ENCODE data around the gene CRY2. TPM values are rescaled to one million over a fixed set of nuclear protein-coding genes. Genes with fewer than 3 reads are reported as not detected.

The CRY2 gene
- polyA plus RNA-seq, 1 of the 3 experiments (the other 2 are of a cell fraction) = 6.7 TPM

DNA sequence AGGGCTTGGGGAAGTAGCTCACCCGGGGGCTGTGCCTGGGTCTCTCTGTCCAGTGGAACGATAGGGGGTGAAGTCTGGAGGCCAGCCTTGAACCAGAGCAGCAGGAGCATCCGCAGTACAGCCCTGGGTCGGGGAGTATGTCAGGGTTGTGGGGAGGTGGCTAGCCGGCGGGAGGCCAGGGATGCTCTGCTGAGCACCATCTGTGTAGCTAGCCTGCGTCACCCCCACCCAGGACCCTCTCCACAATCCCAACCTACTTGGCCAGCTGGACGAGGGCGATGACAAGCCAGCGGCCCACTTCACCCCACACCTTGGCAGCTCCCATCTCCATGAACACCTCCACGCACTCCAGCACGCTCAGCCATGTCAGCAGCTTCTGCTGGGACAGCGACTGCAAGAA lies 68.2 kb downstream of the CRY2 start:
- Histone ChIP-seq H3K9me2 (no peaks in the 10 kb centered on the region), H3K27me3 (ENCODE audit: insufficient read depth) (no peaks in the 10 kb centered on the region), H3K27ac (ENCODE audit: low read depth in 2 of 2, low read length in 1 of 2) (no peak overlapping the region), H3F3A (replicated peaks; ENCODE audit: insufficient read depth) (peaks cover 4% of the 10 kb centered on the region), H3K4me3 (ENCODE audit: low read depth in 2 of 2, low read length in 1 of 2) (no peak overlapping the region), H4K20me1 (ENCODE audit: insufficient read depth) (no peaks in the 10 kb centered on the region), H3K36me3 (replicated peaks in 1 of 2; ENCODE audit: control insufficient read depth in 1 of 2, insufficient read depth in 2 of 2, low read length in 1 of 2) (peaks cover 0 to 34% of the 10 kb centered on the region in 2 experiments), H3K9ac (no peak overlapping the region), H3K79me2 (ENCODE audit: insufficient read depth) (peaks cover 19% of the 10 kb centered on the region), H2AFZ (ENCODE audit: low read depth) (no peak overlapping the region), H3K9me3 (no peaks in the 10 kb centered on the region), H3K4me1 (ENCODE audit: control insufficient read depth in 1 of 2, insufficient read depth in 2 of 2, low read depth in 1 of 2, low read length in 1 of 2) (peaks cover 7 to 17% of the 10 kb centered on the region in 2 experiments; a peak in 3 of 4 replicates), H3K4me2 (no peak overlapping the region)
- DNase-seq = no peak
- 83% methylated on average over 12 of the region's 13 CpGs for WGBS (ENCODE audit: low lambda C conversion rate)
- TF ChIP-seq TAF1 (IDR thresholded peaks at IDR 0.05; ENCODE audit: borderline replicate concordance, low read depth, low read length) (no peak), MEF2A (IDR thresholded peaks at IDR 0.05; ENCODE audit: borderline replicate concordance, low read depth) (no peak), POLR2AphosphoS5 (IDR thresholded peaks at IDR 0.05; ENCODE audit: low read depth, low read length) (no peak), RAD21 (IDR thresholded peaks at IDR 0.05; ENCODE audit: low read length) (no peak), RXRA (IDR thresholded peaks at IDR 0.05; ENCODE audit: borderline replicate concordance, low read depth) (no peak), SMC3 (IDR thresholded peaks at IDR 0.05; ENCODE audit: low read depth, low read length) (no peak), ELF1 (IDR thresholded peaks at IDR 0.05) (no peak), FOXM1 (IDR thresholded peaks at IDR 0.05; ENCODE audit: low read depth) (no peak), CHD2 (IDR thresholded peaks at IDR 0.05; ENCODE audit: low read length, partially characterized antibody) (no peak), GABPA (IDR thresholded peaks at IDR 0.05; ENCODE audit: low read depth) (no peak), TEAD4 (IDR thresholded peaks at IDR 0.05; ENCODE audit: borderline replicate concordance, insufficient read depth) (no peak), TCF12 (IDR thresholded peaks at IDR 0.05) (no peak)
- TF ChIP-seq, protein P1, sequence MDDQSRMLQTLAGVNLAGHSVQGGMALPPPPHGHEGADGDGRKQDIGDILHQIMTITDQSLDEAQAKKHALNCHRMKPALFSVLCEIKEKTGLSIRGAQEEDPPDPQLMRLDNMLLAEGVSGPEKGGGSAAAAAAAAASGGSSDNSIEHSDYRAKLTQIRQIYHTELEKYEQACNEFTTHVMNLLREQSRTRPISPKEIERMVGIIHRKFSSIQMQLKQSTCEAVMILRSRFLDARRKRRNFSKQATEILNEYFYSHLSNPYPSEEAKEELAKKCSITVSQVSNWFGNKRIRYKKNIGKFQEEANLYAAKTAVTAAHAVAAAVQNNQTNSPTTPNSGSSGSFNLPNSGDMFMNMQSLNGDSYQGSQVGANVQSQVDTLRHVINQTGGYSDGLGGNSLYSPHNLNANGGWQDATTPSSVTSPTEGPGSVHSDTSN (IDR thresholded peaks at IDR 0.05) = no peak
- TF ChIP-seq, protein P2, sequence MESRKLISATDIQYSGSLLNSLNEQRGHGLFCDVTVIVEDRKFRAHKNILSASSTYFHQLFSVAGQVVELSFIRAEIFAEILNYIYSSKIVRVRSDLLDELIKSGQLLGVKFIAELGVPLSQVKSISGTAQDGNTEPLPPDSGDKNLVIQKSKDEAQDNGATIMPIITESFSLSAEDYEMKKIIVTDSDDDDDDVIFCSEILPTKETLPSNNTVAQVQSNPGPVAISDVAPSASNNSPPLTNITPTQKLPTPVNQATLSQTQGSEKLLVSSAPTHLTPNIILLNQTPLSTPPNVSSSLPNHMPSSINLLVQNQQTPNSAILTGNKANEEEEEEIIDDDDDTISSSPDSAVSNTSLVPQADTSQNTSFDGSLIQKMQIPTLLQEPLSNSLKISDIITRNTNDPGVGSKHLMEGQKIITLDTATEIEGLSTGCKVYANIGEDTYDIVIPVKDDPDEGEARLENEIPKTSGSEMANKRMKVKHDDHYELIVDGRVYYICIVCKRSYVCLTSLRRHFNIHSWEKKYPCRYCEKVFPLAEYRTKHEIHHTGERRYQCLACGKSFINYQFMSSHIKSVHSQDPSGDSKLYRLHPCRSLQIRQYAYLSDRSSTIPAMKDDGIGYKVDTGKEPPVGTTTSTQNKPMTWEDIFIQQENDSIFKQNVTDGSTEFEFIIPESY (IDR thresholded peaks at IDR 0.05; ENCODE audit: borderline replicate concordance, low read depth) = no peak
- TF ChIP-seq, protein P3, sequence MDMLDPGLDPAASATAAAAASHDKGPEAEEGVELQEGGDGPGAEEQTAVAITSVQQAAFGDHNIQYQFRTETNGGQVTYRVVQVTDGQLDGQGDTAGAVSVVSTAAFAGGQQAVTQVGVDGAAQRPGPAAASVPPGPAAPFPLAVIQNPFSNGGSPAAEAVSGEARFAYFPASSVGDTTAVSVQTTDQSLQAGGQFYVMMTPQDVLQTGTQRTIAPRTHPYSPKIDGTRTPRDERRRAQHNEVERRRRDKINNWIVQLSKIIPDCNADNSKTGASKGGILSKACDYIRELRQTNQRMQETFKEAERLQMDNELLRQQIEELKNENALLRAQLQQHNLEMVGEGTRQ (IDR thresholded peaks at IDR 0.05; ENCODE audit: borderline replicate concordance, low read depth, low read length) = no peak
- ChIA-PET CTCF (interaction anchor here (1.0 to 1.5 kb wide), 3 partner anchors 35 to 72 kb away, joined by 4 to 6 read pairs (median 4); no protein-coding TSS in a partner anchor), POLR2A (no interaction called here)

DNA sequence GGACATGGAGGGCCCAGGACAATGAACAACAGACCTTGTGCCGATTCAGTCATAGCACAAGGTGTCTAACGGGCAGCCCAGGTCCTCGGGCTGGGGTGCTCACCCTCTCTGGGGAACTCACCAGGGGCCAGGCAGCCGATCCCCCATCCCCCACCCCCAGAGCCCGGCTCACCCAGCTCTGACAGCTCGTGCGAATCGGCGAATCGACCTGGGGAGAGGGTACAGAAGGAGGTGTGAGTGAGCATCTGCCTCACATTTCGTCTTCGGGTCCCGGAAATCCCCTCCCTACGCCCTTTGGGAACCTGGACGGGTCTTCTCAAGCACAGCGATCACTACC lies 70.0 kb downstream of the CRY2 start:
- H2AFZ ChIP-seq (ENCODE audit: low read depth) = peak overlapping the region; percentile 77
- H3K4me1 ChIP-seq (ENCODE audit: control insufficient read depth in 1 of 2, insufficient read depth in 2 of 2, low read depth in 1 of 2, low read length in 1 of 2) = peaks cover 7 to 17% of the 10 kb centered on the region in 2 experiments; a peak in 3 of 4 replicates
- no peaks in the 10 kb centered on the region for H3K27me3 ChIP-seq (ENCODE audit: insufficient read depth)
- peaks cover 0 to 28% of the 10 kb centered on the region in 2 experiments for H3K36me3 ChIP-seq (replicated peaks in 1 of 2; ENCODE audit: control insufficient read depth in 1 of 2, insufficient read depth in 2 of 2, low read length in 1 of 2)
- CTCF ChIA-PET = interaction anchor here (0.9 to 6.2 kb wide), 5 partner anchors 19 to 322 kb away, joined by 3 to 35 read pairs (median 4); no protein-coding TSS in a partner anchor
- H3K4me2 ChIP-seq = peak overlapping the region; percentile 97
- peak overlapping the region; percentile 95 to 99 for H3K4me3 ChIP-seq (ENCODE audit: low read depth in 2 of 2, low read length in 1 of 2)
- no peaks in the 10 kb centered on the region for H3K9me2 ChIP-seq
- H3K9me3 ChIP-seq = no peaks in the 10 kb centered on the region
- H3K27ac ChIP-seq (ENCODE audit: low read depth in 2 of 2, low read length in 1 of 2) = peak overlapping the region; percentile 83 to 89
- no peak for DNase-seq
- WGBS (ENCODE audit: low lambda C conversion rate) = 1% methylated on average over 14 of the region's 16 CpGs
- peaks cover 19% of the 10 kb centered on the region for H3K79me2 ChIP-seq (ENCODE audit: insufficient read depth)
- no peaks in the 10 kb centered on the region for H4K20me1 ChIP-seq (ENCODE audit: insufficient read depth)
- H3K9ac ChIP-seq = peak overlapping the region; percentile 89
- H3F3A ChIP-seq (replicated peaks; ENCODE audit: insufficient read depth) = peaks cover 4% of the 10 kb centered on the region
- POLR2A ChIA-PET = interaction anchor here (1.2 to 2.3 kb wide), 4 partner anchors 9 to 36 kb away, joined by 3 to 15 read pairs (median 4); no protein-coding TSS in a partner anchor
- TF ChIP-seq CHD2 (IDR thresholded peaks at IDR 0.05; ENCODE audit: low read length, partially characterized antibody) = no peak
- TF ChIP-seq, protein P4, sequence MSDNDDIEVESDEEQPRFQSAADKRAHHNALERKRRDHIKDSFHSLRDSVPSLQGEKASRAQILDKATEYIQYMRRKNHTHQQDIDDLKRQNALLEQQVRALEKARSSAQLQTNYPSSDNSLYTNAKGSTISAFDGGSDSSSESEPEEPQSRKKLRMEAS (IDR thresholded peaks at IDR 0.05; ENCODE audit: low read depth) = no peak
- no peak for TF ChIP-seq EP300 (IDR thresholded peaks at IDR 0.05; ENCODE audit: borderline replicate concordance in 1 of 2, low read depth in 1 of 2, low read length in 1 of 2)
- TF ChIP-seq, protein P5, sequence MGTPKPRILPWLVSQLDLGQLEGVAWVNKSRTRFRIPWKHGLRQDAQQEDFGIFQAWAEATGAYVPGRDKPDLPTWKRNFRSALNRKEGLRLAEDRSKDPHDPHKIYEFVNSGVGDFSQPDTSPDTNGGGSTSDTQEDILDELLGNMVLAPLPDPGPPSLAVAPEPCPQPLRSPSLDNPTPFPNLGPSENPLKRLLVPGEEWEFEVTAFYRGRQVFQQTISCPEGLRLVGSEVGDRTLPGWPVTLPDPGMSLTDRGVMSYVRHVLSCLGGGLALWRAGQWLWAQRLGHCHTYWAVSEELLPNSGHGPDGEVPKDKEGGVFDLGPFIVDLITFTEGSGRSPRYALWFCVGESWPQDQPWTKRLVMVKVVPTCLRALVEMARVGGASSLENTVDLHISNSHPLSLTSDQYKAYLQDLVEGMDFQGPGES (IDR thresholded peaks at IDR 0.05; ENCODE audit: low read depth, low read length) = no peak
- no peak for TF ChIP-seq MEF2A (IDR thresholded peaks at IDR 0.05; ENCODE audit: borderline replicate concordance, low read depth)
- TF ChIP-seq SMC3 (IDR thresholded peaks at IDR 0.05; ENCODE audit: low read depth, low read length) = no peak
- TF ChIP-seq POLR2AphosphoS5 (IDR thresholded peaks at IDR 0.05; ENCODE audit: low read depth, low read length) = no peak
- no peak for TF ChIP-seq GATA2 (CRISPR knock-in tag; IDR thresholded peaks at IDR 0.05)
- TF ChIP-seq ELF1 (IDR thresholded peaks at IDR 0.05) = no peak
- TF ChIP-seq GABPA (IDR thresholded peaks at IDR 0.05; ENCODE audit: low read depth) = no peak
- no peak for TF ChIP-seq TAF1 (IDR thresholded peaks at IDR 0.05; ENCODE audit: borderline replicate concordance, low read depth, low read length)
- TF ChIP-seq TCF12 (IDR thresholded peaks at IDR 0.05) = no peak
